GM23338 (cell line): ENCODE measurements around the gene RNF130. TPM values are rescaled to one million over a fixed set of nuclear protein-coding genes. Genes with fewer than 3 reads are reported as not detected.

Experiments used
- ATAC-seq: fragments of 200-7000 bp; cut with Tn5 transposase; 3 replicates; pipeline ENCODE4 v1.9.1; 2020
- DNase-seq: peaks from one replicate; pipeline ENCODE4 v3.0.0-alpha.2; 2015; ENCODE audit warnings: low spot score
- H2AFZ ChIP-seq: fragments of 200-600 bp; sonication (generic); 2 replicates; pipeline ENCODE4 v1.8.0; 2016; ENCODE audit warnings: antibody characterized with exemption, mild to moderate bottlenecking, moderate library complexity
- H3F3A ChIP-seq: fragments of 200-600 bp; sonication (generic); replicated peaks from 2 replicates; pipeline ENCODE4 v1.8.0; 2017; ENCODE audit warnings: antibody characterized with exemption, mixed run types, low read depth
- H3K27ac ChIP-seq: fragments of 200-600 bp; sonication (generic); 2 replicates; pipeline ENCODE4 v1.6.1; 2016; ENCODE audit warnings: low read depth
- H3K27me3 ChIP-seq: fragments of 200-600 bp; sonication (generic); 2 replicates; pipeline ENCODE4 v1.8.0; 2016; ENCODE audit warnings: mild to moderate bottlenecking, mixed run types, moderate library complexity; ENCODE audit not compliant: insufficient read depth
- H3K36me3 ChIP-seq: fragments of 200-600 bp; sonication (generic); 2 replicates; pipeline ENCODE4 v1.8.0; 2016; ENCODE audit warnings: mild to moderate bottlenecking; ENCODE audit not compliant: insufficient read depth
- H3K4me1 ChIP-seq: fragments of 200-600 bp; sonication (generic); 2 replicates; pipeline ENCODE4 v1.8.0; 2016; ENCODE audit warnings: mild to moderate bottlenecking, moderate library complexity; ENCODE audit not compliant: insufficient read depth
- H3K4me2 ChIP-seq: fragments of 200-600 bp; sonication (generic); 2 replicates; pipeline ENCODE4 v1.7.1; 2017; ENCODE audit warnings: mixed run types
- H3K4me3 ChIP-seq: fragments of 200-600 bp; sonication (generic); 2 replicates; pipeline ENCODE4 v1.6.1; 2016; ENCODE audit warnings: mixed run types
- H3K79me2 ChIP-seq: fragments of 200-600 bp; sonication (generic); replicated peaks from 2 replicates; pipeline ENCODE4 v1.8.0; 2017; ENCODE audit warnings: mild to moderate bottlenecking; ENCODE audit not compliant: insufficient read depth
- H3K9me2 ChIP-seq: fragments of 200-600 bp; sonication (generic); 2 replicates; pipeline ENCODE4 v1.8.0; 2017; ENCODE audit not compliant: insufficient read depth
- H4K20me1 ChIP-seq: fragments of 200-600 bp; sonication (generic); replicated peaks from 2 replicates; pipeline ENCODE4 v1.8.0; 2017; ENCODE audit warnings: mild to moderate bottlenecking; ENCODE audit not compliant: insufficient read depth
- H3K27ac Mint-ChIP-seq: 2 replicates; pipeline ENCODE4 v1.8.0; 2020; ENCODE audit warnings: inconsistent platforms, mild to moderate bottlenecking, moderate library complexity, mixed read lengths
- H3K27me3 Mint-ChIP-seq: 3 replicates; pipeline ENCODE4 v1.8.0; 2022; ENCODE audit warnings: low read depth, mild to moderate bottlenecking, moderate library complexity, mixed read lengths, inconsistent platforms; ENCODE audit not compliant: insufficient read depth, poor library complexity
- H3K36me3 Mint-ChIP-seq: 3 replicates; pipeline ENCODE4 v1.8.0; 2021; ENCODE audit warnings: low read depth, mild to moderate bottlenecking, inconsistent platforms, moderate library complexity, mixed read lengths
- H3K4me1 Mint-ChIP-seq: 3 replicates; pipeline ENCODE4 v1.8.0; 2020; ENCODE audit warnings: mild to moderate bottlenecking, inconsistent platforms, mixed read lengths
- H3K4me3 Mint-ChIP-seq: 3 replicates; pipeline ENCODE4 v1.8.0; 2021; ENCODE audit warnings: moderate library complexity, mild to moderate bottlenecking, inconsistent platforms, mixed read lengths
- H3K9me3 Mint-ChIP-seq: 3 replicates; pipeline ENCODE4 v1.8.0; 2020; ENCODE audit warnings: moderate library complexity, mild to moderate bottlenecking, inconsistent platforms, mixed read lengths
- CREB1 ChIP-seq: fragments of 250-450 bp; sonication (Bioruptor Pico); IDR thresholded peaks from 2 replicates; pipeline ENCODE4 v1.5.0; 2020; ENCODE audit warnings: low read depth, mild to moderate bottlenecking, moderate library complexity
- JUNB ChIP-seq: IDR thresholded peaks from one replicate; pipeline ENCODE4 v1.6.1; 2016; ENCODE audit warnings: antibody characterized with exemption; ENCODE audit not compliant: unreplicated experiment
- POLR2AphosphoS5 ChIP-seq: IDR thresholded peaks from 2 replicates; pipeline ENCODE4 v1.6.1; 2016; ENCODE audit warnings: antibody characterized with exemption, low read depth
- STAT1 ChIP-seq: IDR thresholded peaks from one replicate; pipeline ENCODE4 v1.6.1; 2016; ENCODE audit warnings: antibody characterized with exemption; ENCODE audit not compliant: unreplicated experiment
- ZNF114 ChIP-seq: fragments of 250-450 bp; sonication (Bioruptor Pico); IDR thresholded peaks from 2 replicates; pipeline ENCODE4 v1.5.0; 2020; ENCODE audit warnings: mild to moderate bottlenecking, moderate library complexity
- ZNF331 ChIP-seq: fragments of 250-450 bp; sonication (Bioruptor Pico); IDR thresholded peaks from 2 replicates; pipeline ENCODE4 v1.5.0; 2020; ENCODE audit warnings: low read depth, mild to moderate bottlenecking, moderate library complexity
- polyA plus RNA-seq: library from polyadenylated mRNA; unstranded; fragments of >200 nt; fragmentation: Nextera tagmentation; extraction: Ambion mirVana; gene quantifications from 2 replicates; pipeline ENCODE4 v1.2.1, GENCODE V29; 2016
- total RNA-seq: library from RNA; depleted of rRNA; stranded (reverse); fragments of >200 nt; shearing (Covaris generic); gene quantifications from 2 replicates; pipeline ENCODE4 v1.2.3, GENCODE V29; 2014
- TF ChIP-seq, protein P1 (sequence below): fragments of 250-450 bp; sonication (Bioruptor Pico); IDR thresholded peaks from 2 replicates; pipeline ENCODE4 v1.5.0; 2020; ENCODE audit warnings: mild to moderate bottlenecking, moderate library complexity
- TF ChIP-seq, protein P2 (sequence below): IDR thresholded peaks from one replicate; pipeline ENCODE4 v1.6.1; 2018; ENCODE audit warnings: antibody characterized with exemption; ENCODE audit not compliant: unreplicated experiment

RNF130 gene
- total and polyA plus RNA-seq, 2 experiments from 2014 or later: 60.1 to 97.3 TPM

DNA sequence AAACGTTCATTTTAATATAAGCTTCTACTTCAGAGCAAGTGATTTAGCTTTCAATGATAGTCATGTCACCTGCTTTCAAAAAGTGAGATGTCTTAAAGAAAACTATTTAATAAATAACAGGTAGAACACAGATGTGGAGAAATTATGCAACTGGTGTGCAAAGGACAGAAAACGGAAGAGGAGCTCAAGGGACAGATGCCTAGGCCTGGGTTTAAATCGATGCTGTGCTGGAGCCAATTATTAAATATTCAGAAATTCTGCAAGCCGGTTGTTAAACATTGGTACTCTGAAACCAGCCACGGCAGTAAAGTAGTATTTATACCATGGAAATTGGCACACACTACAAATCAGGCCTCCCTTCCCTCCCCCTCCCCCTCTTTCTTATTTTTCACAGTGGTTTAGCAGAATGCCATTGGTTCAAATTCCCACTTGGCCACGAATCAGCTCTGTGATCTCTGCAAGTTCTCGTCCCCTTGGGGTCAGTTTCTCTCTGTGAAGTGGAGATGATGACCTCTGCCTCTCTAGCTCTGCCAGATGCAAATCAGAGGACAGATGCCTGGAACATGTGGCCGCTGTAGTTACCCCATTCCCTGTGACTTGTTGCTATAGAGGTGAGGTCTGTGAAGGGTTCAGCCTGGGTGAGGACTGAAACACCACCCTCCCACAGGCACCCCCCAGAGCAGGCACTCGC, 6.2 kb upstream of the RNF130 start (continued):
- no peak for TF ChIP-seq POLR2AphosphoS5
- TF ChIP-seq, protein P1, sequence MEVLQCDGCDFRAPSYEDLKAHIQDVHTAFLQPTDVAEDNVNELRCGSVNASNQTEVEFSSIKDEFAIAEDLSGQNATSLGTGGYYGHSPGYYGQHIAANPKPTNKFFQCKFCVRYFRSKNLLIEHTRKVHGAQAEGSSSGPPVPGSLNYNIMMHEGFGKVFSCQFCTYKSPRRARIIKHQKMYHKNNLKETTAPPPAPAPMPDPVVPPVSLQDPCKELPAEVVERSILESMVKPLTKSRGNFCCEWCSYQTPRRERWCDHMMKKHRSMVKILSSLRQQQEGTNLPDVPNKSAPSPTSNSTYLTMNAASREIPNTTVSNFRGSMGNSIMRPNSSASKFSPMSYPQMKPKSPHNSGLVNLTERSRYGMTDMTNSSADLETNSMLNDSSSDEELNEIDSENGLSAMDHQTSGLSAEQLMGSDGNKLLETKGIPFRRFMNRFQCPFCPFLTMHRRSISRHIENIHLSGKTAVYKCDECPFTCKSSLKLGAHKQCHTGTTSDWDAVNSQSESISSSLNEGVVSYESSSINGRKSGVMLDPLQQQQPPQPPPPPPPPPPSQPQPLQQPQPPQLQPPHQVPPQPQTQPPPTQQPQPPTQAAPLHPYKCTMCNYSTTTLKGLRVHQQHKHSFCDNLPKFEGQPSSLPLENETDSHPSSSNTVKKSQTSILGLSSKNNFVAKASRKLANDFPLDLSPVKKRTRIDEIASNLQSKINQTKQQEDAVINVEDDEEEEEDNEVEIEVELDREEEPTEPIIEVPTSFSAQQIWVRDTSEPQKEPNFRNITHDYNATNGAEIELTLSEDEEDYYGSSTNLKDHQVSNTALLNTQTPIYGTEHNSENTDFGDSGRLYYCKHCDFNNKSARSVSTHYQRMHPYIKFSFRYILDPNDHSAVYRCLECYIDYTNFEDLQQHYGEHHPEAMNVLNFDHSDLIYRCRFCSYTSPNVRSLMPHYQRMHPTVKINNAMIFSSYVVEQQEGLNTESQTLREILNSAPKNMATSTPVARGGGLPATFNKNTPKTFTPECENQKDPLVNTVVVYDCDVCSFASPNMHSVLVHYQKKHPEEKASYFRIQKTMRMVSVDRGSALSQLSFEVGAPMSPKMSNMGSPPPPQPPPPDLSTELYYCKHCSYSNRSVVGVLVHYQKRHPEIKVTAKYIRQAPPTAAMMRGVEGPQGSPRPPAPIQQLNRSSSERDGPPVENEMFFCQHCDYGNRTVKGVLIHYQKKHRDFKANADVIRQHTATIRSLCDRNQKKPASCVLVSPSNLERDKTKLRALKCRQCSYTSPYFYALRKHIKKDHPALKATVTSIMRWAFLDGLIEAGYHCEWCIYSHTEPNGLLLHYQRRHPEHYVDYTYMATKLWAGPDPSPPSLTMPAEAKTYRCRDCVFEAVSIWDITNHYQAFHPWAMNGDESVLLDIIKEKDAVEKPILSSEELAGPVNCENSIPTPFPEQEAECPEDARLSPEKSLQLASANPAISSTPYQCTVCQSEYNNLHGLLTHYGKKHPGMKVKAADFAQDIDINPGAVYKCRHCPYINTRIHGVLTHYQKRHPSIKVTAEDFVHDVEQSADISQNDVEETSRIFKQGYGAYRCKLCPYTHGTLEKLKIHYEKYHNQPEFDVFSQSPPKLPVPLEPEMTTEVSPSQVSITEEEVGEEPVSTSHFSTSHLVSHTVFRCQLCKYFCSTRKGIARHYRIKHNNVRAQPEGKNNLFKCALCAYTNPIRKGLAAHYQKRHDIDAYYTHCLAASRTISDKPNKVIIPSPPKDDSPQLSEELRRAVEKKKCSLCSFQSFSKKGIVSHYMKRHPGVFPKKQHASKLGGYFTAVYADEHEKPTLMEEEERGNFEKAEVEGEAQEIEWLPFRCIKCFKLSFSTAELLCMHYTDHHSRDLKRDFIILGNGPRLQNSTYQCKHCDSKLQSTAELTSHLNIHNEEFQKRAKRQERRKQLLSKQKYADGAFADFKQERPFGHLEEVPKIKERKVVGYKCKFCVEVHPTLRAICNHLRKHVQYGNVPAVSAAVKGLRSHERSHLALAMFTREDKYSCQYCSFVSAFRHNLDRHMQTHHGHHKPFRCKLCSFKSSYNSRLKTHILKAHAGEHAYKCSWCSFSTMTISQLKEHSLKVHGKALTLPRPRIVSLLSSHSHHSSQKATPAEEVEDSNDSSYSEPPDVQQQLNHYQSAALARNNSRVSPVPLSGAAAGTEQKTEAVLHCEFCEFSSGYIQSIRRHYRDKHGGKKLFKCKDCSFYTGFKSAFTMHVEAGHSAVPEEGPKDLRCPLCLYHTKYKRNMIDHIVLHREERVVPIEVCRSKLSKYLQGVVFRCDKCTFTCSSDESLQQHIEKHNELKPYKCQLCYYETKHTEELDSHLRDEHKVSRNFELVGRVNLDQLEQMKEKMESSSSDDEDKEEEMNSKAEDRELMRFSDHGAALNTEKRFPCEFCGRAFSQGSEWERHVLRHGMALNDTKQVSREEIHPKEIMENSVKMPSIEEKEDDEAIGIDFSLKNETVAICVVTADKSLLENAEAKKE (CRISPR knock-in tag): no peak
- TF ChIP-seq ZNF331 (CRISPR knock-in tag): no peak
- TF ChIP-seq CREB1: no peak

DNA sequence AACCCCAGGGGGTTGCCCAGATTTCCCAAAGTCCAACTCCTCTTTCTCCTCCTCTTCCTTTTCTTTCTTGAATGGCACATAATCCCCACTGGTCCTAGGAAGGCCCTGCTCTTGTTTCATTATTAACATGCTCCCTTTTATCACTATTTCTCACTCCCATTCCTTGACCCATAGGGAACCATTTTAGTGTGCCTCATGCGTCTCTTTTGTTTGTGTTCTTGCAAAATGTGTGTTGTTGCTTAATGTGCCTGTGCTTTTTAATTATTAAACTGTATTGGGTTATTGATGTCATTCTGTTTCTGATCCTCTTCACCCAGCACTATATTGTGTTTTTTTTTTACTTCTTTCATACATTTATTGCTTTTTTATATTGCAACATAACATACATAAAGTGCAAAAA, 4.1 kb upstream of the RNF130 start:
- no peak overlapping the region for H3K27ac Mint-ChIP-seq
- H3K27me3 Mint-ChIP-seq: peaks cover 34% of the 10 kb centered on the region
- H2AFZ ChIP-seq: no peak overlapping the region; the same call in 1 of the 2 replicates
- TF ChIP-seq, protein P2, sequence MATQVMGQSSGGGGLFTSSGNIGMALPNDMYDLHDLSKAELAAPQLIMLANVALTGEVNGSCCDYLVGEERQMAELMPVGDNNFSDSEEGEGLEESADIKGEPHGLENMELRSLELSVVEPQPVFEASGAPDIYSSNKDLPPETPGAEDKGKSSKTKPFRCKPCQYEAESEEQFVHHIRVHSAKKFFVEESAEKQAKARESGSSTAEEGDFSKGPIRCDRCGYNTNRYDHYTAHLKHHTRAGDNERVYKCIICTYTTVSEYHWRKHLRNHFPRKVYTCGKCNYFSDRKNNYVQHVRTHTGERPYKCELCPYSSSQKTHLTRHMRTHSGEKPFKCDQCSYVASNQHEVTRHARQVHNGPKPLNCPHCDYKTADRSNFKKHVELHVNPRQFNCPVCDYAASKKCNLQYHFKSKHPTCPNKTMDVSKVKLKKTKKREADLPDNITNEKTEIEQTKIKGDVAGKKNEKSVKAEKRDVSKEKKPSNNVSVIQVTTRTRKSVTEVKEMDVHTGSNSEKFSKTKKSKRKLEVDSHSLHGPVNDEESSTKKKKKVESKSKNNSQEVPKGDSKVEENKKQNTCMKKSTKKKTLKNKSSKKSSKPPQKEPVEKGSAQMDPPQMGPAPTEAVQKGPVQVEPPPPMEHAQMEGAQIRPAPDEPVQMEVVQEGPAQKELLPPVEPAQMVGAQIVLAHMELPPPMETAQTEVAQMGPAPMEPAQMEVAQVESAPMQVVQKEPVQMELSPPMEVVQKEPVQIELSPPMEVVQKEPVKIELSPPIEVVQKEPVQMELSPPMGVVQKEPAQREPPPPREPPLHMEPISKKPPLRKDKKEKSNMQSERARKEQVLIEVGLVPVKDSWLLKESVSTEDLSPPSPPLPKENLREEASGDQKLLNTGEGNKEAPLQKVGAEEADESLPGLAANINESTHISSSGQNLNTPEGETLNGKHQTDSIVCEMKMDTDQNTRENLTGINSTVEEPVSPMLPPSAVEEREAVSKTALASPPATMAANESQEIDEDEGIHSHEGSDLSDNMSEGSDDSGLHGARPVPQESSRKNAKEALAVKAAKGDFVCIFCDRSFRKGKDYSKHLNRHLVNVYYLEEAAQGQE: no peak
- TF ChIP-seq POLR2AphosphoS5: no peak
- TF ChIP-seq ZNF114: no peak
- TF ChIP-seq JUNB: no peak
- TF ChIP-seq ZNF331 (CRISPR knock-in tag): no peak
- no peak for TF ChIP-seq CREB1
- no peak for TF ChIP-seq STAT1

More for the DNA sequence above, 4.1 kb upstream of the RNF130 start:
- Mint-ChIP-seq H3K9me3 (peaks cover 52% of the 10 kb centered on the region), H3K4me1 (peaks cover 3% of the 10 kb centered on the region), H3K36me3 (peaks cover 41% of the 10 kb centered on the region), H3K4me3 (no peak overlapping the region)
- no peak overlapping the region for H3K27ac ChIP-seq
- no peak overlapping the region for H3K4me2 ChIP-seq
- no peak for DNase-seq
- H3F3A ChIP-seq: no peaks in the 10 kb centered on the region
- no peak overlapping the region for H3K4me3 ChIP-seq
- no peaks in the 10 kb centered on the region for H4K20me1 ChIP-seq
- peaks cover 5% of the 10 kb centered on the region for H3K79me2 ChIP-seq
- ATAC-seq: no peak
- no peaks in the 10 kb centered on the region; the same call in 1 of the 2 replicates for H3K36me3 ChIP-seq
- H3K4me1 ChIP-seq: no peaks in the 10 kb centered on the region
- peaks cover 28% of the 10 kb centered on the region for H3K27me3 ChIP-seq
- H3K9me2 ChIP-seq: no peaks in the 10 kb centered on the region
